Glomerular visceral epithelial cell (primary cell): ENCODE data around the gene TTLL1.
"Not testable (repeated sequence)": the region's sequence is repeated elsewhere in the genome, so short reads cannot be mapped to it uniquely, and the experiment has no call there.

ENCODE experiments used
- DNase-seq: peaks from one replicate; pipeline ENCODE4 v3.0.0-alpha.2; 2016; ENCODE audit errors: extremely low spot score

The TTLL1 gene

GRCh38 chr22:43077121-43077877 lies 11.9 kb downstream of the TTLL1 start:
- no peak for DNase-seq

GRCh38 chr22:43066844-43067385 lies 22.3 kb downstream of the TTLL1 start:
- peak; percentile 75 for DNase-seq

GRCh38 chr22:43066134-43066533 lies 23.1 kb downstream of the TTLL1 start:
- no peak for DNase-seq

DNA sequence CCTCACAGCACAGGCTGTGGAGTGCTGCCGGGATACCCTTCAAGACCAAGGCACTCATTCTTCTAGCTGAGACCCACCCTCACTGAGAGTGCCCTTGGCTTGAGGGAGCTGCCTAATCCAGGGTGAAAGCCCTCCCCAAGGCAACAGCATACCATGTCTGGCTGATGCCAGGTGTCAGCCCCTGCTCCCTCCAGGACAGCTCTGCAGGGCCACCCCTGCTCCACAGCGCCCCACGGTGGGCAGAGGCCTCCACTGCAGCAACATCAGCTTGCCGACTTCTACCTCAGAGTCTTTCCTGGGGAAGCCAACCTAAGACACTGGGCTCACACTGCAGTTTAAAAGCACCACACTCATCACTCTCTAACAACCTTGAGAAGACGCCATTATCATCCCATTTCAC lies 29.0 kb downstream of the TTLL1 start:
- peak; percentile 24 for DNase-seq

GRCh38 chr22:43057641-43058040 lies 31.6 kb downstream of the TTLL1 start:
- DNase-seq, result no peak

- DNase-seq, result no peak
Observed at GRCh38 chr22:43053176-43053575, 36.0 kb downstream of the TTLL1 start.

- no peak for DNase-seq
Observed at GRCh38 chr22:43050995-43051394, 38.2 kb downstream of the TTLL1 start.

- no peak for DNase-seq
Observed at GRCh38 chr22:43047605-43048004, 41.6 kb downstream of the TTLL1 start.

GRCh38 chr22:43044290-43044712 lies 44.9 kb downstream of the TTLL1 start:
- DNase-seq, result no peak

DNA sequence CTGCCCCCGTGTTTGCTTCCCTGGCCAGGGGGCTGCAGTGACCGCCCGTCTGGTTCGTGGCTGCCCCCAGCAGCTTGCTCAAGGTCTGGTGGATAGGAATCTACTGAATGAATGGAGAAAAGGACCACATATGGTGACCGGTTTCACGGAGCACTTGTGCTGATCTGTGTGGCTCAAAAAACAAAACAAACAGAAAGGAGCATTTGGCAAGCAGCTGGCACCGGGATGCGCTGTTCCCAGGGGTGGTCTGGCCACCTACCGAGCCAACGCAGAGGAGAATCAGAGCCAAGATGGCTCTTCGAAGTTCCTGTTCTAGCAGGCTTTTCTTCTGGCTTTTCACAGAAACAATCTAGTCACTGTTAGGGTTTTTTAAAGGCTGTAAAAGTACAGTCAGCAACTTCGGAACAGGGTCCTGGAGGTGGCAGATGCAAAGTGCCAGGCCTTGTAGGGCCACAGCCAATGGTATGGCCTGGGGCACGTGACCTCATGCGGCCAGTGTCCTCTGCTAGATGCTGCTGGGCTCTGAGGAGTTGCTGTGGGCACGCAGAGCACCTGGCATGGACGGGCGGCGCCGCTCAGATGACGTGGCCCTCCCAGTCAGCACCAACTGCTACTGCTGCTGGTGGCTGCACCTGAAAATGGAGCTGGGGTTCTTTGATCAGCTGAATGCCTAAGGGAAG lies 47.0 kb downstream of the TTLL1 start:
- no peak for DNase-seq

- no peak for DNase-seq
Observed at GRCh38 chr22:43039800-43040199, 49.4 kb downstream of the TTLL1 start.

DNA sequence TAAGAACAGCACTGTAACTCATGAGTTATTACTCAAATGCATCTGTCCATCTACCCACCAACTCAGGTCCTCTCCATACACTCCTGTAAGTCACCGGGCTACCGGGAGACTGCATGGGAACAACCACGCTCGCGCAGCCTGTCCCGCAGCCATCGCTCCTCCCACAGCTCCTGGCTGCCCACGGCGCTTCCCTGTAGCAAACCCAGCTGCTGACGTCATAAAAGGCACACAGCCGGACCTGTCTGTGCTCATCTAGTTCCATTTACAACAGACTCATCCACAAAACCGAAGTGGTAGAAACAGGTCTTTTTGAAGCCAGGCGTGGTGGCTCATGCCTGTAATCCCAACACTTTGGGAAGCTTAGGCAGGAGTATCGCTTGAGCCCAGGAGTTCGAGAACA lies 50.9 kb downstream of the TTLL1 start:
- DNase-seq, result no peak

- DNase-seq, result peak; percentile 32
Observed at GRCh38 chr22:43036282-43036829, 52.8 kb downstream of the TTLL1 start.

DNA sequence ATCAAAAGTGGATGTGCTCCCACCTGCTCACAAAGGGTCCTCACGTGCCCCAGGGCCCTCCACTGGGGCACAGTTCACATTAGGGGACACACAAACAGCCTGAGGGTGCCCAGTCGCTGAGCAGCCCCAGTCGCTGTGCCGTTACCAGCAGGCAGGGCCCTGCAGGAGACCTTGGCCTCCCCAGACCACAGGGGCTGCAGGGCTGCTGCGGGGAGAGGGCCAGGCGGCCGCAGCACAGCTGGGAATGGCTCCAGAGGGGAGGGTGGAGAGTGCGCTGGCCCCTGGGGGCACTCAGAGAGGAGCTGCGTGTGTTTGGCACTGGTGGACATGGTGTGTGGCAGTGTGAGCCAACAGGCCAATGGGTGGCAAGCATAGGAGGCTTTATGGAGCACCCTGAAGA lies 53.9 kb downstream of the TTLL1 start:
- no peak for DNase-seq

- no peak for DNase-seq
Observed at GRCh38 chr22:43031617-43032016, 57.6 kb downstream of the TTLL1 start.

- peak; percentile 45 for DNase-seq
Observed at GRCh38 chr22:43018615-43019014, 70.6 kb downstream of the TTLL1 start.

DNA sequence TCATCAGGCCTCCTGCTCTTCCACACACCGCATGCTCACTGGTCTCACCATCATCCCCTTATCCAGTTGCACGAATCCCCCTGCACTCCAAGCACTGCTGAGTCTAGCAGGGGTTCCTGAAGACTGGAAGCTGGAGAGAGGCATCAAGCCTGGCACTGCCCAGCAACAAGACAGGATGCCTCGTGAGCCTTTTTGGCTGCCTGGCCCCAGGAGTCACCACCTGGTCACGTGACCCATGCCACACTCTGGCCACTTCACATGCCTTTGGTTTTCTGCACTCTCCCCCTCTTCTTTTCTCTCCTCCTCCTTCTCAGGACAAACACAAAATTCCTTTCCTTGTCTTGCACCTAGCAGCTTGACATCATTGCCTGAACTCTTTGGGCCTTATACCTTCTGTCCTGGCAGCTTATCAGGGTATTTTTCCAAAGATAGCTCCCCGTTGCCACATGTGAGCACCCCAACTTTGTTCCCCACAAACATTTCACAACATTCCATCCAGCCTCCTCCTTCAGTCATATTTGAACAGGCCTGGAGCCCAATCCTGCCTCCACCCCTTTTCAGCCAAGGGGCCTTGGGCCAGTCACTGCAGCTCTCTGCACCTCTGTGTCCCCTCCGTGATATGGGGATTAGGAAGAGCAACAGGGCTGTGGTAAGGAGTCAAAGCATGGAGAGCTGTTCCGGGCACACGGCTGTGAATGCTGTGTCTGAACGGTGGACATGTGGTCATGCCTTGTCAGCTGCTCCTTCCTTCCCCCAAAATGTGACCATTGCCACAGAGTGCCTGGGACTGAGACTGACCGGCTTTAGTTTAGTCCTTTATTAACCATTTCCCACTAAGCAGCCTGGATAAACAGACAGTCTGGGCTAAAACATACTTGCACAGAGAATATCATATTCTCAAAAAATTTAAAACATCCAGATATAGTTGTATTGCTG lies 71.4 kb downstream of the TTLL1 start:
- peak; percentile 78 for DNase-seq

DNA sequence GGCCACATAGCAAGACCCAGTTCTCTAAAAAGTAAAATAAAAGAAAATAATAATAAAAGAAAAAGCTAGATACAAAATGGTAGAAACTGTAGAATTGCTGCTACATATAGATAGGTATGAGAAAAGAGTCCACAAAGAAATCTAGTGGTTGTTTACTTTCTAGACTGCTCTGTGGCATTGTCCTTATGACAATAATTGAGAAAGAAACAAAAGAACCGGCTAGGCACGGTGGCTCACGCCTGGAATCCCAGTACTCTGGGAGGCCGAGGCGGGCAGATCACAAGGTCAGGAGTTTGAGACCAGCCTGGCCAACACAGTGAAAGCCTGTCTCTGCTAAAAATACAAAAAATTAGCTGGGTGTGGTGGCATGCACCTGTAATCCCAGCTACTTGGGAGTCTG lies 73.0 kb downstream of the TTLL1 start:
- not testable (repeated sequence) for DNase-seq

DNA sequence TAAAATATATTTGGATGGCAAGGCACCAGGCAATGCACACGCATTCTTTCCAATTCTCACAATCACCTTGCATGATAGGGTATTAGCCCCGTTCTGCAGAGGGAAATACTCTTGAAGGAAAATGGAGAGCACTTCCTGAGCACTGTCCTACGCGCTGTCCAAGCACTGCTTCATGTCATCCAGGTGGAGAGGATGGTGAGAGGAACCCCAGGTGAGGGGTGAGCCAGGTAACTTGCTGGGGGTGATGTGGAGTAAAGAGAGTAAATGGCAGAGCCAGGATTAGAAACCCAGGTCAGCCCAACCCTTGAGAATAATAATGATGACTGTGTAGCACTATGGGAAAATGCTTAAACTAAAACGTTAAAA lies 73.5 kb downstream of the TTLL1 start:
- no peak for DNase-seq

- peak; percentile 98 for DNase-seq
Observed at GRCh38 chr22:43014869-43015676, 74.1 kb downstream of the TTLL1 start, which contains the start of gene PACSIN2. TSS of gene PACSIN2 (minus strand) at chr22:43015149. CDS start at chr22:42912080, 103,069 bp downstream.
